Tibial nerve (tissue), 4 donors: ENCODE measurements around the gene FBXL17. TPM values are rescaled to one million over a fixed set of nuclear protein-coding genes. Genes with fewer than 3 reads are reported as not detected.

ENCODE experiments used
- DNase-seq, 2 donors: peaks; one replicate each; pipeline ENCODE4 v3.0.0-alpha.2; 2019; ENCODE audit warnings: low spot score in 2 of 2
- H3K27ac ChIP-seq, 4 donors: fragments of 200-600 bp; sonication (generic) in 3 of 4; one replicate each; pipeline ENCODE4 v1.5.1; 2017 to 2019; ENCODE audit warnings: mild to moderate bottlenecking in 1 of 4
- H3K27me3 ChIP-seq, 2 donors: fragments of 200-600 bp; sonication (generic) in 1 of 2; one replicate each; pipeline versions ENCODE4 v1.5.1 to v1.6.0; 2017 to 2019
- H3K36me3 ChIP-seq, 3 donors: fragments of 200-600 bp; sonication (generic); one replicate each; pipeline ENCODE4 v1.5.1; 2018 to 2019
- H3K4me1 ChIP-seq, 4 donors: fragments of 200-600 bp; sonication (generic) in 3 of 4; one replicate each; pipeline ENCODE4 v1.5.1; 2017 to 2019
- H3K4me3 ChIP-seq, 4 donors: fragments of 200-600 bp; sonication (generic) in 3 of 4; one replicate each; pipeline ENCODE4 v1.5.1; 2017 to 2019; ENCODE audit warnings: mild to moderate bottlenecking in 1 of 4, moderate library complexity in 1 of 4
- H3K9me3 ChIP-seq, 4 donors: fragments of 200-600 bp; sonication (generic) in 3 of 4; one replicate each; pipeline ENCODE4 v1.5.1; 2017 to 2019
- CTCF ChIP-seq, 5 experiments: fragments of 200-600 bp in 3 of 5; fragments of 450-650 bp in 2 of 5; sonication (generic) in 3 of 5; IDR thresholded peaks; one replicate each; pipeline ENCODE4 v1.5.1; 2016 to 2019; ENCODE audit warnings: antibody characterized with exemption in 5 of 5, mild to moderate bottlenecking in 3 of 5, moderate library complexity in 2 of 5
- EP300 ChIP-seq, 2 donors: sonication (generic); formaldehyde crosslinking; IDR thresholded peaks; one replicate each; pipeline ENCODE4 v1.6.1; 2017; ENCODE audit warnings: antibody characterized with exemption in 2 of 2, mild to moderate bottlenecking in 1 of 2
- POLR2A ChIP-seq, 2 donors: fragments of 450-650 bp; IDR thresholded peaks; one replicate each; pipeline ENCODE4 v1.6.1; 2017; ENCODE audit warnings: antibody characterized with exemption in 2 of 2, mild to moderate bottlenecking in 2 of 2, moderate library complexity in 2 of 2
- WGBS, 2 donors: methylation state at CpG; one replicate each; pipeline ENCODE4 v1.1.5; 2018; 5-methylcytosine and 5-hydroxymethylcytosine counted together
- total RNA-seq, 4 donors: library from RNA; depleted of rRNA; stranded (reverse); fragments of >200 nt; gene quantifications; one replicate each; pipeline ENCODE4 v1.1.0, GENCODE V29; 2016

FBXL17 gene
- total RNA-seq, 4 donors from 2014 or later = 16.5 to 19.0 (median 17.6) TPM

GRCh38 chr5:108371263-108371662, 10.6 kb downstream of the FBXL17 start:
- H3K27me3 ChIP-seq = no peaks in the 10 kb centered on the region
- H3K4me3 ChIP-seq = no peak overlapping the region
- DNase-seq = no peak
- 88 to 91% methylated on average over 2 of the region's 2 CpGs for WGBS, 2 donors
- no peak for TF ChIP-seq CTCF (IDR thresholded peaks at IDR 0.05)
- no peak for TF ChIP-seq EP300 (IDR thresholded peaks at IDR 0.05)
- TF ChIP-seq POLR2A (IDR thresholded peaks at IDR 0.05) = no peak
- H3K9me3 ChIP-seq = peaks cover 0 to 43% (median 14%) of the 10 kb centered on the region in 4 donors
- H3K4me1 ChIP-seq = no peaks in the 10 kb centered on the region
- H3K27ac ChIP-seq = no peak overlapping the region
- H3K36me3 ChIP-seq = peaks cover 0 to 14% (median 0%) of the 10 kb centered on the region in 3 donors

- 94% methylated on average over 4 of the region's 4 CpGs for WGBS, 2 donors
- Histone ChIP-seq H3K27ac (no peak overlapping the region), H3K4me1 (no peaks in the 10 kb centered on the region), H3K36me3 (peaks cover 0 to 14% (median 0%) of the 10 kb centered on the region in 3 donors), H3K27me3 (no peaks in the 10 kb centered on the region), H3K9me3 (peaks cover 0 to 22% (median 11%) of the 10 kb centered on the region in 4 donors), H3K4me3 (no peak overlapping the region)
- no peak for DNase-seq
- no peak for TF ChIP-seq EP300 (IDR thresholded peaks at IDR 0.05)
- no peak for TF ChIP-seq CTCF (IDR thresholded peaks at IDR 0.05)
- TF ChIP-seq POLR2A (IDR thresholded peaks at IDR 0.05) = no peak
Measured at GRCh38 chr5:108369167-108369566, 12.7 kb downstream of the FBXL17 start.

GRCh38 chr5:108367679-108368334, 14.1 kb downstream of the FBXL17 start:
- no peak overlapping the region for H3K27ac ChIP-seq
- peaks cover 0 to 7% (median 0%) of the 10 kb centered on the region in 3 donors for H3K36me3 ChIP-seq
- peaks cover 0 to 12% (median 6%) of the 10 kb centered on the region in 4 donors for H3K9me3 ChIP-seq
- DNase-seq = no peak
- no peak overlapping the region for H3K4me3 ChIP-seq
- TF ChIP-seq POLR2A (IDR thresholded peaks at IDR 0.05) (no peak), CTCF (IDR thresholded peaks at IDR 0.05) (no peak), EP300 (IDR thresholded peaks at IDR 0.05) (no peak)
- no peaks in the 10 kb centered on the region for H3K27me3 ChIP-seq
- WGBS, 2 donors = 87 to 89% methylated on average over 8 of the region's 8 CpGs
- H3K4me1 ChIP-seq = no peaks in the 10 kb centered on the region

GRCh38 chr5:108366500-108366899, 15.4 kb downstream of the FBXL17 start:
- Histone ChIP-seq H3K4me3 (no peak overlapping the region), H3K36me3 (peaks cover 0 to 7% (median 0%) of the 10 kb centered on the region in 3 donors), H3K4me1 (no peaks in the 10 kb centered on the region), H3K9me3 (no peaks in the 10 kb centered on the region), H3K27me3 (no peaks in the 10 kb centered on the region), H3K27ac (no peak overlapping the region)
- 68 to 73% methylated on average over 2 of the region's 2 CpGs for WGBS, 2 donors
- no peak for DNase-seq
- no peak for TF ChIP-seq POLR2A (IDR thresholded peaks at IDR 0.05)
- no peak for TF ChIP-seq EP300 (IDR thresholded peaks at IDR 0.05)
- no peak for TF ChIP-seq CTCF (IDR thresholded peaks at IDR 0.05)

GRCh38 chr5:108361771-108362170, 20.1 kb downstream of the FBXL17 start:
- Histone ChIP-seq H3K27ac (no peak overlapping the region), H3K36me3 (peaks cover 0 to 7% (median 0%) of the 10 kb centered on the region in 3 donors), H3K4me3 (no peak overlapping the region), H3K27me3 (no peaks in the 10 kb centered on the region), H3K9me3 (no peaks in the 10 kb centered on the region), H3K4me1 (no peaks in the 10 kb centered on the region)
- 64 to 65% methylated on average over 2 of the region's 2 CpGs for WGBS, 2 donors
- TF ChIP-seq POLR2A (IDR thresholded peaks at IDR 0.05) (no peak), CTCF (IDR thresholded peaks at IDR 0.05) (no peak), EP300 (IDR thresholded peaks at IDR 0.05) (no peak)
- no peak for DNase-seq
